Measurements from ENCODE around the gene SLC25A46.

Gene SLC25A46

GRCh38 chr5:110802998-110803397, 64.2 kb downstream of the SLC25A46 start:
- Histone ChIP-seq H3K79me2 (ENCODE audit: insufficient read depth, low read length) (no peaks in the 10 kb centered on the region), H3K4me2 (ENCODE audit: low read depth, low read length, poor library complexity, severe bottlenecking) (no peak overlapping the region), H3K27me3 (ENCODE audit: low read length) (no peaks in the 10 kb centered on the region), H4K20me1 (ENCODE audit: low read depth, low read length) (no peaks in the 10 kb centered on the region), H3K27ac (ENCODE audit: low read depth, low read length) (no peak overlapping the region), H3K4me3 (ENCODE audit: insufficient read depth, low read length, poor library complexity, severe bottlenecking) (no peak overlapping the region), H3K9ac (ENCODE audit: low read length) (no peak overlapping the region), H3K36me3 (ENCODE audit: low read length) (no peaks in the 10 kb centered on the region), H3F3A (ENCODE audit: insufficient read depth) (no peaks in the 10 kb centered on the region), H2AFZ (ENCODE audit: low read depth, low read length, severe bottlenecking) (no peak overlapping the region), H3K9me3 (ENCODE audit: insufficient read depth, low read length) (no peaks in the 10 kb centered on the region), H3K9me2 (replicated peaks; ENCODE audit: insufficient read depth, low read length) (no peaks in the 10 kb centered on the region)
- TF ChIP-seq CTCF (IDR thresholded peaks at IDR 0.05; ENCODE audit: insufficient read depth, low read length, poor library complexity, severe bottlenecking) (no peak), EZH2phosphoT487 (conservative IDR thresholded peaks at IDR 0.05; ENCODE audit: low read length) (no peak)

- H3K27ac ChIP-seq (ENCODE audit: low read depth, low read length), result no peak overlapping the region
These were observed 64.9 kb downstream of the SLC25A46 start for GRCh38 chr5:110803467-110804326.

GRCh38 chr5:110807169-110807568, 68.4 kb downstream of the SLC25A46 start:
- TF ChIP-seq EZH2phosphoT487 (conservative IDR thresholded peaks at IDR 0.05; ENCODE audit: low read length) (no peak), CTCF (IDR thresholded peaks at IDR 0.05; ENCODE audit: insufficient read depth, low read length, poor library complexity, severe bottlenecking) (no peak)
- Histone ChIP-seq H3K4me3 (ENCODE audit: insufficient read depth, low read length, poor library complexity, severe bottlenecking) (no peak overlapping the region), H3K36me3 (ENCODE audit: low read length) (no peaks in the 10 kb centered on the region), H3K27ac (ENCODE audit: low read depth, low read length) (no peak overlapping the region), H3K9ac (ENCODE audit: low read length) (no peak overlapping the region), H2AFZ (ENCODE audit: low read depth, low read length, severe bottlenecking) (no peak overlapping the region), H3K9me3 (ENCODE audit: insufficient read depth, low read length) (no peaks in the 10 kb centered on the region), H4K20me1 (ENCODE audit: low read depth, low read length) (no peaks in the 10 kb centered on the region), H3K4me2 (ENCODE audit: low read depth, low read length, poor library complexity, severe bottlenecking) (no peak overlapping the region), H3K9me2 (replicated peaks; ENCODE audit: insufficient read depth, low read length) (no peaks in the 10 kb centered on the region), H3K27me3 (ENCODE audit: low read length) (no peaks in the 10 kb centered on the region), H3K79me2 (ENCODE audit: insufficient read depth, low read length) (no peaks in the 10 kb centered on the region), H3F3A (ENCODE audit: insufficient read depth) (no peaks in the 10 kb centered on the region)

More at GRCh38 chr5:110803467-110804326, 64.9 kb downstream of the SLC25A46 start:
- no peak overlapping the region for H3K4me3 ChIP-seq (ENCODE audit: insufficient read depth, low read length, poor library complexity, severe bottlenecking)
- no peaks in the 10 kb centered on the region for H3F3A ChIP-seq (ENCODE audit: insufficient read depth)
- no peaks in the 10 kb centered on the region for H3K9me3 ChIP-seq (ENCODE audit: insufficient read depth, low read length)
- no peaks in the 10 kb centered on the region for H4K20me1 ChIP-seq (ENCODE audit: low read depth, low read length)
- H3K36me3 ChIP-seq (ENCODE audit: low read length), result no peaks in the 10 kb centered on the region
- H3K79me2 ChIP-seq (ENCODE audit: insufficient read depth, low read length), result no peaks in the 10 kb centered on the region
- no peaks in the 10 kb centered on the region for H3K27me3 ChIP-seq (ENCODE audit: low read length)
- no peak overlapping the region for H2AFZ ChIP-seq (ENCODE audit: low read depth, low read length, severe bottlenecking)
- no peak overlapping the region for H3K4me2 ChIP-seq (ENCODE audit: low read depth, low read length, poor library complexity, severe bottlenecking)
- no peak overlapping the region for H3K9ac ChIP-seq (ENCODE audit: low read length)
- H3K9me2 ChIP-seq (replicated peaks; ENCODE audit: insufficient read depth, low read length), result no peaks in the 10 kb centered on the region
- TF ChIP-seq EZH2phosphoT487 (conservative IDR thresholded peaks at IDR 0.05; ENCODE audit: low read length), result no peak
- no peak for TF ChIP-seq CTCF (IDR thresholded peaks at IDR 0.05; ENCODE audit: insufficient read depth, low read length, poor library complexity, severe bottlenecking)
